Sigmoid colon (tissue), 7 donors: Measurements from ENCODE around the gene GRIN2D. TPM values are rescaled to one million over a fixed set of nuclear protein-coding genes. Genes with fewer than 3 reads are reported as not detected.

Experiments
- DNase-seq: peaks from one replicate; pipeline ENCODE4 v3.0.0-alpha.2; 2019
- H3K27ac ChIP-seq, 4 donors: fragments of 200-600 bp; sonication (generic); one replicate each; pipeline ENCODE4 v1.5.1; 2016 to 2019; ENCODE audit warnings: mild to moderate bottlenecking in 1 of 4
- H3K27me3 ChIP-seq, 3 donors: fragments of 200-600 bp; sonication (generic); one replicate each; pipeline ENCODE4 v1.5.1; 2019; ENCODE audit warnings: mild to moderate bottlenecking in 1 of 3
- H3K36me3 ChIP-seq, 4 donors: fragments of 200-600 bp; sonication (generic); one replicate each; pipeline ENCODE4 v1.5.1; 2016 to 2019
- H3K4me1 ChIP-seq, 4 donors: fragments of 200-600 bp; sonication (generic); one replicate each; pipeline ENCODE4 v1.5.1; 2017 to 2019
- H3K4me3 ChIP-seq, 4 donors: fragments of 200-600 bp; sonication (generic); one replicate each; pipeline ENCODE4 v1.5.1; 2017 to 2019; ENCODE audit warnings: mild to moderate bottlenecking in 2 of 4, moderate library complexity in 1 of 4
- H3K9me3 ChIP-seq, 4 donors: fragments of 200-600 bp in 3 of 4; sonication (generic) in 3 of 4; one replicate each; pipeline versions ENCODE4 v1.5.1 to v1.6.1; 2013 to 2019
- EP300 ChIP-seq, 4 donors: sonication (generic); formaldehyde crosslinking; IDR thresholded peaks; one replicate each; pipeline ENCODE4 v1.6.1; 2017; ENCODE audit warnings: antibody characterized with exemption in 4 of 4
- POLR2A ChIP-seq, 2 donors: fragments of 450-650 bp; IDR thresholded peaks; one replicate each; pipeline ENCODE4 v1.6.1; 2016; ENCODE audit warnings: antibody characterized with exemption in 2 of 2, mild to moderate bottlenecking in 2 of 2, moderate library complexity in 2 of 2
- POLR2AphosphoS5 ChIP-seq, 4 donors: sonication (generic); formaldehyde crosslinking; IDR thresholded peaks; one replicate each; pipeline ENCODE4 v1.6.1; 2017; ENCODE audit warnings: antibody characterized with exemption in 4 of 4
- WGBS, 2 donors: extraction: QIAGEN DNeasy Blood & Tissue Kit; methylation state at CpG; one replicate each; pipeline ENCODE4 v1.1.7; 2013; 5-methylcytosine and 5-hydroxymethylcytosine counted together
- intact Hi-C: fragments of 100-400 bp; cut with DNase I; formaldehyde crosslinking; loops from one replicate; pipeline ENCODE4 v1.15.1; 2023
- polyA plus RNA-seq, 3 donors: library from polyadenylated mRNA; stranded (reverse); fragments of 200-250 nt; gene quantifications; one replicate each; pipeline ENCODE4 v1.2.3, GENCODE V29; 2013
- total RNA-seq, 4 donors: library from RNA; depleted of rRNA; stranded (reverse); fragments of >200 nt; gene quantifications; one replicate each; pipeline ENCODE4 v1.1.0, GENCODE V29; 2016
- TF ChIP-seq, protein P1 (sequence below), 4 experiments: fragments of 450-650 bp in 3 of 4; fragments of 200-600 bp in 1 of 4; IDR thresholded peaks; one replicate each; pipeline ENCODE4 v1.5.1; 2016 to 2019; ENCODE audit warnings: antibody characterized with exemption in 4 of 4, mild to moderate bottlenecking in 3 of 4, moderate library complexity in 2 of 4
- donor health status: healthy with polysubstance abuse.
- donor health status: Bipolar disorder and iron deficiency.
- donor health status: healthy.

GRIN2D gene
- total and polyA plus RNA-seq, 7 donors, result under 0.01 to 0.36 (median 0.21) TPM; not detected in 3

DNA sequence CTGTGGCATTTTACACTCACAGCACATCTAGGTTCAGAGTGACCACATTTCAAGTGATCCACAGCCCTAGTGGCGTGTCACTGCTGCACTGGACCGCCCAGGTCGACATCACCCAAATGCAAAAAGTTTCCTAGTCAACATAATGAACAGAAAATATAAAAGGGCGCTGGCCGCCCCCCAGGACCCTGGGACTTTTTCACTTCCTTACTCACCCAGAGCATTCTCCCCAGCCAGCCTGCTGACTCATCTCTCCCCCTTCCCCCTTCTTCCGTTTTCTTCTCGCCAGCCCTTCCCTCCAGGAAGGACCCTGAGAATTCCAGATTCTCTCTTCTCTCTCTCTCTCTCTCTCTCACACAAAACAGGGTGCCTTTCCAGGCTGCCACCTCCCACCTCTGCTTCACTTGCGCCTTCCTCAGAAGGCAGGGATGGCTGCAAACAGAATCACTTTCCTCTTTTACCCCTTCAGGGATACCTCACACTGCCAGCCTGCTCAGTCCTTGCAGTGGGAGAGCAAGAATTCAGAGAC is 31.3 kb downstream of the GRIN2D start:
- H3K27ac ChIP-seq, result no peak overlapping the region
- H3K36me3 ChIP-seq, result no peaks in the 10 kb centered on the region
- no peaks in the 10 kb centered on the region for H3K4me1 ChIP-seq
- no peaks in the 10 kb centered on the region for H3K27me3 ChIP-seq
- WGBS, 2 donors, result 25 to 29% methylated on average over 8 of the region's 8 CpGs
- no peak overlapping the region for H3K4me3 ChIP-seq
- no peaks in the 10 kb centered on the region for H3K9me3 ChIP-seq
- TF ChIP-seq POLR2A (IDR thresholded peaks at IDR 0.05), result no peak
- intact Hi-C loops, result no loop called here
- DNase-seq, result no peak

GRCh38 chr19:48428670-48429069 is 35.2 kb downstream of the GRIN2D start:
- DNase-seq, result no peak
- no peak overlapping the region for H3K4me3 ChIP-seq
- no peak overlapping the region for H3K27ac ChIP-seq
- H3K4me1 ChIP-seq, result no peaks in the 10 kb centered on the region
- H3K27me3 ChIP-seq, result no peaks in the 10 kb centered on the region
- no peaks in the 10 kb centered on the region for H3K36me3 ChIP-seq
- no peak for TF ChIP-seq EP300 (IDR thresholded peaks at IDR 0.05)
- WGBS, 2 donors, result 87 to 93% methylated on average over 1 of the region's 1 CpG
- intact Hi-C loops, result no loop called here
- no peaks in the 10 kb centered on the region for H3K9me3 ChIP-seq

DNA sequence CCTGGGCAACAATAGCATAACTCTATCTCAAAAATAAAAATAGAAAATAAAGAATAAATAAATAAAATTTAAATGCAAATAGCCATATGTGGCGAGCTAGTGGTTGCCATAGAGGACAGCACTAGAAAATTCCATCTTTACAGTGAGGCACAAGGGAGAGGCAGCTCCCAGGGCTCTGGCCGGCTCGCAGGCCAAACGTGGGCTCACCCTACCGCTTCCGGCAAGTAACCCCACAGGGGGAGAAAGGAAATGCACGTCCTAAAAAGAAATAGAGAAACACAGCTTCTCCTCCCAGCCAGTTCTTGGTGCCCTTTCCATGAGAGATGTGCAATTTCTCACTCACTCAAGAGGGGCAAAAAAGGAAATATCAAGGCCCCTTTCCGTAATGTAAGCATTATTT is 39.9 kb downstream of the GRIN2D start:
- no peak overlapping the region for H3K27ac ChIP-seq
- no peaks in the 10 kb centered on the region for H3K36me3 ChIP-seq
- peaks cover 0 to 18% (median 0%) of the 10 kb centered on the region in 3 donors for H3K27me3 ChIP-seq
- TF ChIP-seq POLR2A (IDR thresholded peaks at IDR 0.05), result no peak
- no peak for TF ChIP-seq EP300 (IDR thresholded peaks at IDR 0.05)
- no peak for TF ChIP-seq POLR2AphosphoS5 (IDR thresholded peaks at IDR 0.05)
- TF ChIP-seq, protein P1, sequence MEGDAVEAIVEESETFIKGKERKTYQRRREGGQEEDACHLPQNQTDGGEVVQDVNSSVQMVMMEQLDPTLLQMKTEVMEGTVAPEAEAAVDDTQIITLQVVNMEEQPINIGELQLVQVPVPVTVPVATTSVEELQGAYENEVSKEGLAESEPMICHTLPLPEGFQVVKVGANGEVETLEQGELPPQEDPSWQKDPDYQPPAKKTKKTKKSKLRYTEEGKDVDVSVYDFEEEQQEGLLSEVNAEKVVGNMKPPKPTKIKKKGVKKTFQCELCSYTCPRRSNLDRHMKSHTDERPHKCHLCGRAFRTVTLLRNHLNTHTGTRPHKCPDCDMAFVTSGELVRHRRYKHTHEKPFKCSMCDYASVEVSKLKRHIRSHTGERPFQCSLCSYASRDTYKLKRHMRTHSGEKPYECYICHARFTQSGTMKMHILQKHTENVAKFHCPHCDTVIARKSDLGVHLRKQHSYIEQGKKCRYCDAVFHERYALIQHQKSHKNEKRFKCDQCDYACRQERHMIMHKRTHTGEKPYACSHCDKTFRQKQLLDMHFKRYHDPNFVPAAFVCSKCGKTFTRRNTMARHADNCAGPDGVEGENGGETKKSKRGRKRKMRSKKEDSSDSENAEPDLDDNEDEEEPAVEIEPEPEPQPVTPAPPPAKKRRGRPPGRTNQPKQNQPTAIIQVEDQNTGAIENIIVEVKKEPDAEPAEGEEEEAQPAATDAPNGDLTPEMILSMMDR (IDR thresholded peaks at IDR 0.05), result no peak
- intact Hi-C loops, result no loop called here
- no peak overlapping the region for H3K4me3 ChIP-seq
- WGBS, 2 donors, result 67 to 83% methylated on average over 8 of the region's 8 CpGs
- H3K4me1 ChIP-seq, result no peaks in the 10 kb centered on the region
- no peak for DNase-seq
- no peaks in the 10 kb centered on the region for H3K9me3 ChIP-seq

GRCh38 chr19:48436586-48436985 is 43.1 kb downstream of the GRIN2D start:
- Histone ChIP-seq H3K4me1 (no peaks in the 10 kb centered on the region), H3K9me3 (no peaks in the 10 kb centered on the region), H3K27ac (no peak overlapping the region), H3K4me3 (no peak overlapping the region), H3K27me3 (peaks cover 4 to 50% (median 8%) of the 10 kb centered on the region in 3 donors), H3K36me3 (no peaks in the 10 kb centered on the region)
- DNase-seq, result no peak
- intact Hi-C loops, result no loop called here
- TF ChIP-seq POLR2AphosphoS5 (IDR thresholded peaks at IDR 0.05) (no peak), EP300 (IDR thresholded peaks at IDR 0.05) (no peak), POLR2A (IDR thresholded peaks at IDR 0.05) (no peak)
- TF ChIP-seq, protein P1 (IDR thresholded peaks at IDR 0.05), result no peak
- 80 to 83% methylated on average over 5 of the region's 5 CpGs for whole genome bisulfite sequencing, 2 donors

DNA sequence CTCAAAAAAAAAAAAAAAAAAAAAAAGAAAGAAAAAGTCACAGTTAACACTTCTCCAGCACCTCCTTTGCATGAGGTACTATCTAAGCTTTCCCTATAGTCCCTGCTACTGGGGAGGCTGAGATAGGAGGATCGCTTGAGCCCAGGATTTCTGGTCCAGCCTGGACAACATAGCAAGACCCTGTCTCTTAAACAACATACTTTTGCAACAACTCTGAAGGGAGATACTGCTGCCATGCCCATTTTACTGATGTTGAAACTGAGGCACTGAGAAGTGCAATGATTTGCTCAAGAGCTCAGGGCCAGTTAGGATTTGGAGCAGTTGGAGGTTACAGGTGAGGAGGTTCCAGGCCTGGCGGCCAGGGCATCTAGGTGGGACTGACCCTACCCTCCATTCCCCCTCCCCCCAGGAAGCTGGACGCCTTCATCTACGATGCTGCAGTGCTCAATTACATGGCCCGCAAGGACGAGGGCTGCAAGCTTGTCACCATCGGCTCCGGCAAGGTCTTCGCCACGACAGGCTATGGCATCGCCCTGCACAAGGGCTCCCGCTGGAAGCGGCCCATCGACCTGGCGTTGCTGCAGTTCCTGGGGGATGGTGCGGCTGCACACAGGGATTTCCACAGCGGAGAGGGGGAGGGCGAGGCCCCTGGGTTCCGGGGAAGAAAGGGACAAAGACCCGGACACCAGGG is 48.0 kb downstream of the GRIN2D start:
- Histone ChIP-seq H3K4me1 (peaks cover 0 to 26% (median 23%) of the 10 kb centered on the region in 4 donors), H3K27ac (no peak overlapping the region), H3K9me3 (no peaks in the 10 kb centered on the region), H3K27me3 (peaks cover 23 to 73% (median 27%) of the 10 kb centered on the region in 3 donors), H3K4me3 (no peak overlapping the region), H3K36me3 (no peaks in the 10 kb centered on the region)
- WGBS, 2 donors, result 94% methylated on average over 20 of the region's 20 CpGs
- no peak for DNase-seq
- no peak for TF ChIP-seq POLR2A (IDR thresholded peaks at IDR 0.05)
- intact Hi-C loops, result loop anchor here (5.0 kb wide), 1 partner anchor 39 kb away; no protein-coding TSS in a partner anchor

DNA sequence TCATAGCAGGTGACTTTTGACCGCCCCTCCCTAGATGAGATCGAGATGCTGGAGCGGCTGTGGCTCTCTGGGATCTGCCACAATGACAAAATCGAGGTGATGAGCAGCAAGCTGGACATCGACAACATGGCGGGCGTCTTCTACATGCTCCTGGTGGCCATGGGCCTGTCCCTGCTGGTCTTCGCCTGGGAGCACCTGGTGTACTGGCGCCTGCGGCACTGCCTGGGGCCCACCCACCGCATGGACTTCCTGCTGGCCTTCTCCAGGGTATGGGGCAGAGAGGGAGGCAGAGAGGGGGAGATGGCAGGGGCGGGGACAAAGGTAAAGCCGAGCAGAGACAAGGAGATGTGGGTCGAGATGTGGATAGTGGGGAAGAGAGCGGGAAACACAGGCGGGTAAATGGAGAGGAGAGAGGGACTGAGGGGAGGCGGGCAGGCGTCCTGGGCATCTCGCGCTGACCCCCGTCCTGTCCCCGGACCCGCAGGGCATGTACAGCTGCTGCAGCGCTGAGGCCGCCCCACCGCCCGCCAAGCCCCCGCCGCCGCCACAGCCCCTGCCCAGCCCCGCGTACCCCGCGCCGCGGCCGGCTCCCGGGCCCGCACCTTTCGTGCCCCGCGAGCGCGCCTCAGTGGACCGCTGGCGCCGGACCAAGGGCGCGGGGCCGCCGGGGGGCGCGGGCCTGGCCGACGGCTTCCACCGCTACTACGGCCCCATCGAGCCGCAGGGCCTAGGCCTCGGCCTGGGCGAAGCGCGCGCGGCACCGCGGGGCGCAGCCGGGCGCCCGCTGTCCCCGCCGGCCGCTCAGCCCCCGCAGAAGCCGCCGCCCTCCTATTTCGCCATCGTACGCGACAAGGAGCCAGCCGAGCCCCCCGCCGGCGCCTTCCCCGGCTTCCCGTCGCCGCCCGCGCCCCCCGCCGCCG is 48.9 kb downstream of the GRIN2D start:
- intact Hi-C loops, result loop anchor here (5.0 kb wide), 1 partner anchor 40 kb away; no protein-coding TSS in a partner anchor
- H3K9me3 ChIP-seq, result no peaks in the 10 kb centered on the region
- peaks cover 0 to 31% (median 29%) of the 10 kb centered on the region in 4 donors for H3K4me1 ChIP-seq
- no peak overlapping the region for H3K27ac ChIP-seq
- H3K36me3 ChIP-seq, result peaks cover 0 to 4% (median 1%) of the 10 kb centered on the region in 4 donors
- WGBS, 2 donors, result 30 to 38% methylated on average over 94 of the region's 94 CpGs
- H3K4me3 ChIP-seq, result no peak overlapping the region
- TF ChIP-seq POLR2A (IDR thresholded peaks at IDR 0.05) (no peak), EP300 (IDR thresholded peaks at IDR 0.05) (no peak), POLR2AphosphoS5 (IDR thresholded peaks at IDR 0.05) (no peak)
- TF ChIP-seq, protein P1 (IDR thresholded peaks at IDR 0.05), result no peak
- H3K27me3 ChIP-seq, result peaks cover 23 to 64% (median 27%) of the 10 kb centered on the region in 3 donors
- DNase-seq, result no peak
